SK-N-SH (cell line): Measurements from ENCODE around the gene UPP1.

Experiments
- CHD2 ChIP-seq: fragments of 150-350 bp; IDR thresholded peaks from 2 replicates; pipeline ENCODE4 v1.6.1; 2018; ENCODE audit warnings: low read length; ENCODE audit not compliant: partially characterized antibody
- CTCF ChIP-seq: fragments of 200-600 bp; sonication (generic); IDR thresholded peaks from 2 replicates; pipeline ENCODE4 v1.6.1; 2017; ENCODE audit warnings: antibody characterized with exemption, mild to moderate bottlenecking, moderate library complexity

DNA sequence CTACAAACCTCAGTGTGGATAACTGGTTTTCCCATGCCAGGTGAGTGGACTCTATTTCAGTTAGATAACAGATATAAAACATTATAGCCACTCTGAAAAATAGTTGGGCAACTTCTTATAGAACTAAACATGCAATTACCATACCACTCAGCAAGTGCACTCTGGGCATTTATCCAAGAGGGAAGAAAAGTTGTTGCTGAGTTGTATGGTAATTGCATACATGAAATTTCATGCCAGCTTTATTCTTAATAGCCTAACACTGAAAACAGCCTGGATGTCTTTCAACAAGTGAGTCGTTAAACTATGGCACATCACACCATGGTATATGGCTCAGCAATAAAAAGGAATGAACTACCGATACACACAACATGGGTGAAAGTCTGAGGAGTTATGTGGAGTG, 10.6 kb upstream of the UPP1 start:
- TF ChIP-seq CHD2 (no peak), CTCF (no peak)
